ENCODE results near the gene PRUNE2. TPM values are rescaled to one million over a fixed set of nuclear protein-coding genes. Genes with fewer than 3 reads are reported as not detected.

PRUNE2 gene
- polyA plus RNA-seq, 4 donors, result 5.3 to 16.7 (median 10.7) TPM

GRCh38 chr9:76904661-76905457 lies 1.1 kb downstream of the PRUNE2 start:
- DNase-seq (ENCODE audit: low read depth in 4 of 4, low spot score in 3 of 4), result no peak

- DNase-seq (ENCODE audit: low read depth in 4 of 4, low spot score in 3 of 4), result no peak
These were observed 3.5 kb downstream of the PRUNE2 start for GRCh38 chr9:76902395-76902794.

- DNase-seq (ENCODE audit: low read depth in 4 of 4, low spot score in 3 of 4), result no peak
These were observed 4.1 kb downstream of the PRUNE2 start for GRCh38 chr9:76901801-76902200.

GRCh38 chr9:76900884-76901440 lies 5.0 kb downstream of the PRUNE2 start:
- no peak for DNase-seq (ENCODE audit: low read depth in 4 of 4, low spot score in 3 of 4)

- DNase-seq (ENCODE audit: low read depth in 4 of 4, low spot score in 3 of 4), result no peak
These were observed 7.1 kb downstream of the PRUNE2 start for GRCh38 chr9:76898786-76899185.

- no peak for DNase-seq (ENCODE audit: low read depth in 4 of 4, low spot score in 3 of 4)
These were observed 7.9 kb downstream of the PRUNE2 start for GRCh38 chr9:76897804-76898525.

- no peak for DNase-seq (ENCODE audit: low read depth in 4 of 4, low spot score in 3 of 4)
These were observed 9.9 kb downstream of the PRUNE2 start for GRCh38 chr9:76896035-76896434.

- no peak for DNase-seq (ENCODE audit: low read depth in 4 of 4, low spot score in 3 of 4)
These were observed 10.7 kb downstream of the PRUNE2 start for GRCh38 chr9:76895186-76895585.

- DNase-seq (ENCODE audit: low read depth in 4 of 4, low spot score in 3 of 4), result no peak
These were observed 11.7 kb downstream of the PRUNE2 start for GRCh38 chr9:76894198-76894597.

- DNase-seq (ENCODE audit: low read depth in 4 of 4, low spot score in 3 of 4), result no peak
These were observed 12.4 kb downstream of the PRUNE2 start for GRCh38 chr9:76893395-76893932.

GRCh38 chr9:76891874-76892273 lies 14.0 kb downstream of the PRUNE2 start:
- no peak for DNase-seq (ENCODE audit: low read depth in 4 of 4, low spot score in 3 of 4)

GRCh38 chr9:76891279-76891678 lies 14.6 kb downstream of the PRUNE2 start:
- DNase-seq (ENCODE audit: low read depth in 4 of 4, low spot score in 3 of 4), result no peak

- DNase-seq (ENCODE audit: low read depth in 4 of 4, low spot score in 3 of 4), result no peak
These were observed 18.0 kb downstream of the PRUNE2 start for GRCh38 chr9:76887951-76888350.

GRCh38 chr9:76887003-76887821 lies 18.7 kb downstream of the PRUNE2 start:
- DNase-seq (ENCODE audit: low read depth in 4 of 4, low spot score in 3 of 4), result no peak

- DNase-seq (ENCODE audit: low read depth in 4 of 4, low spot score in 3 of 4), result no peak
These were observed 19.6 kb downstream of the PRUNE2 start for GRCh38 chr9:76886318-76886717.

- no peak for DNase-seq (ENCODE audit: low read depth in 4 of 4, low spot score in 3 of 4)
These were observed 21.1 kb downstream of the PRUNE2 start for GRCh38 chr9:76884823-76885222.

GRCh38 chr9:76883341-76883855 lies 22.5 kb downstream of the PRUNE2 start:
- DNase-seq (ENCODE audit: low read depth in 4 of 4, low spot score in 3 of 4), result no peak

GRCh38 chr9:76882686-76883085 lies 23.2 kb downstream of the PRUNE2 start:
- no peak for DNase-seq (ENCODE audit: low read depth in 4 of 4, low spot score in 3 of 4)

- DNase-seq (ENCODE audit: low read depth in 4 of 4, low spot score in 3 of 4), result no peak
These were observed 25.7 kb downstream of the PRUNE2 start for GRCh38 chr9:76880210-76880609.

GRCh38 chr9:76878933-76879332 lies 27.0 kb downstream of the PRUNE2 start:
- no peak for DNase-seq (ENCODE audit: low read depth in 4 of 4, low spot score in 3 of 4)

Data from left renal pelvis (tissue), 4 donors.